Fibroblast of lung (primary cell): ENCODE data around the gene SLFN12L.

ENCODE experiments used
- EZH2 ChIP-seq: IDR thresholded peaks from 2 replicates; pipeline ENCODE4 v1.5.1; 2012; ENCODE audit warnings: low read length, control low read depth, mild to moderate bottlenecking; ENCODE audit errors: missing control alignments
- TF ChIP-seq, protein P1 (sequence below), 2 donors: IDR thresholded peaks in 1 of 2; conservative IDR thresholded peaks in 1 of 2; 1 replicate in 1 of 2; 2 replicates in 1 of 2; pipeline ENCODE4 v1.5.1; 2011 to 2012; ENCODE audit warnings: low read length in 2 of 2, control low read depth in 1 of 2, inconsistent platforms in 1 of 2, low read depth in 1 of 2, mild to moderate bottlenecking in 1 of 2

DNA sequence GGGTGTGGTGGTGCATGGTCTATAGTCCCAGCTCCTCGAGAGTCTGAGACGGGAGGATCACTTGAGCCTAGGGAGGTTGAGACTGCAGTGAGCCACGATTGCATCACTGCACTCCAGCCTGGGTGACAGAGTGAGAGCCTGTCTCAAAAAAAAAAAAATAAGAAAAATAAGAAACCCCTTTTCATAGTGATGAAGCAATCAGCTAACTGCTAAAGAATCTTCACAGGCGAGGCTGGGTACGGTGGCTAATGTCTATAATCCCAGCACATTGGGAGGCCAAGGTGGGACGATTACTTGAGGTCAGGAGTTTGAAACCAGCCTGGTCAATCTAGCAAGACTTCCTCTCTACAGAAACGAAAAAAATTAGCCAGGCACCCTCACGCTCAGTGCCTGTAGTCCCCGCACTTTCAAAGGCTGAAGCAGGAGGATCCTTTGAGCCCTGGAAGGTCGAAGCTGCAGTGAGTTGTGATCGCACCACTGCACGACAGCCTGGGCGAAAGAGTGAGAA lies 760 bp downstream of the SLFN12L start:
- TF ChIP-seq, protein P1, sequence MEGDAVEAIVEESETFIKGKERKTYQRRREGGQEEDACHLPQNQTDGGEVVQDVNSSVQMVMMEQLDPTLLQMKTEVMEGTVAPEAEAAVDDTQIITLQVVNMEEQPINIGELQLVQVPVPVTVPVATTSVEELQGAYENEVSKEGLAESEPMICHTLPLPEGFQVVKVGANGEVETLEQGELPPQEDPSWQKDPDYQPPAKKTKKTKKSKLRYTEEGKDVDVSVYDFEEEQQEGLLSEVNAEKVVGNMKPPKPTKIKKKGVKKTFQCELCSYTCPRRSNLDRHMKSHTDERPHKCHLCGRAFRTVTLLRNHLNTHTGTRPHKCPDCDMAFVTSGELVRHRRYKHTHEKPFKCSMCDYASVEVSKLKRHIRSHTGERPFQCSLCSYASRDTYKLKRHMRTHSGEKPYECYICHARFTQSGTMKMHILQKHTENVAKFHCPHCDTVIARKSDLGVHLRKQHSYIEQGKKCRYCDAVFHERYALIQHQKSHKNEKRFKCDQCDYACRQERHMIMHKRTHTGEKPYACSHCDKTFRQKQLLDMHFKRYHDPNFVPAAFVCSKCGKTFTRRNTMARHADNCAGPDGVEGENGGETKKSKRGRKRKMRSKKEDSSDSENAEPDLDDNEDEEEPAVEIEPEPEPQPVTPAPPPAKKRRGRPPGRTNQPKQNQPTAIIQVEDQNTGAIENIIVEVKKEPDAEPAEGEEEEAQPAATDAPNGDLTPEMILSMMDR (conservative IDR thresholded peaks at IDR 0.05 in 1 of 2, IDR thresholded peaks at IDR 0.05 in 1 of 2; ENCODE audit: low read depth in 1 of 2, low read length in 2 of 2) = no peak
- no peak for TF ChIP-seq EZH2
